ENCODE measurements around the gene RBBP4. TPM values are rescaled to one million over a fixed set of nuclear protein-coding genes. Genes with fewer than 3 reads are reported as not detected.

Gene RBBP4
- total and polyA plus RNA-seq, 2 of the 13 experiments (the other 11 are each of a cell fraction or from before 2014, with no cell fraction given) = 64.4 to 166 TPM

DNA sequence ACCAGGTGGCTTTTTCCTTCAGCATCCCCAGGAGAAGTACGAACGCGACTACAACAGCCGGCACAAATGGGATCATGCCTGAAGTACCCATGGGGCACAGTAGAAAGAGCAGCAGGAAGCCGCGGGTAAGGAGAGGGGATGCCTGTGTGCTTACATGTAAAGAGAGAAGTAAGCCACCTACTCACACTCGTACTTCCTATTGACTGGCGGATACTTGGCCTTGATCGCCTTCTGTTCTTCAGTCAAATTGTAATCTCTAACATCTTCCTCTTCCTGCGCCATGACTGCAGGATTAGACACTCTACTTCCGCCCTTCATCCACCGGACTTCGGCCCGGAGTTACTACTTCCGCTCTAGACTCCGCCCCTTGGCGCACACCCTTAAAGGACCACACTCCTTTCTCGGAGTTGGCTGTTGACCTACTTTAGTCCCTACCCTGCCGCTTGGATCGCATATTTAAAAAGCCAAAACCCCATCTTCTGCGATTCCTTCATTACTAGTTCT lies 708 bp upstream of the RBBP4 start, which contains the start of gene ZBTB8OS (continued):
- TF ChIP-seq ZNF33A (CRISPR knock-in tag; IDR thresholded peaks at IDR 0.05; ENCODE audit: borderline replicate concordance) (no peak), ZNF558 (CRISPR knock-in tag; IDR thresholded peaks at IDR 0.05; ENCODE audit: borderline replicate concordance) (no peak), JUND (CRISPR knock-in tag; IDR thresholded peaks at IDR 0.05) (no peak), ZNF350 (CRISPR knock-in tag; IDR thresholded peaks at IDR 0.05; ENCODE audit: borderline replicate concordance, low read depth) (no peak), ZMYM3 (CRISPR knock-in tag; IDR thresholded peaks at IDR 0.05) (peak; percentile 37; the same call in 1 of the 2 replicates), AGO1 (IDR thresholded peaks at IDR 0.05; ENCODE audit: low read depth, low read length, poor library complexity, severe bottlenecking) (no peak), ATM (IDR thresholded peaks at IDR 0.05; ENCODE audit: borderline replicate concordance) (no peak), JUN (CRISPR knock-in tag; IDR thresholded peaks at IDR 0.05) (no peak), ZNF629 (CRISPR knock-in tag; conservative IDR thresholded peaks at IDR 0.05) (no peak), ZNF3 (CRISPR knock-in tag; IDR thresholded peaks at IDR 0.05) (no peak), CENPT (CRISPR knock-in tag; IDR thresholded peaks at IDR 0.05; ENCODE audit: low read depth) (no peak), DNMT1 (CRISPR knock-in tag; IDR thresholded peaks at IDR 0.05) (no peak), ZSCAN22 (CRISPR knock-in tag; IDR thresholded peaks at IDR 0.05) (no peak), PHF8 (CRISPR knock-in tag; IDR thresholded peaks at IDR 0.05) (peak; percentile 66), TCF7 (IDR thresholded peaks at IDR 0.05; ENCODE audit: low read depth) (no peak)
- TF ChIP-seq, protein P1, sequence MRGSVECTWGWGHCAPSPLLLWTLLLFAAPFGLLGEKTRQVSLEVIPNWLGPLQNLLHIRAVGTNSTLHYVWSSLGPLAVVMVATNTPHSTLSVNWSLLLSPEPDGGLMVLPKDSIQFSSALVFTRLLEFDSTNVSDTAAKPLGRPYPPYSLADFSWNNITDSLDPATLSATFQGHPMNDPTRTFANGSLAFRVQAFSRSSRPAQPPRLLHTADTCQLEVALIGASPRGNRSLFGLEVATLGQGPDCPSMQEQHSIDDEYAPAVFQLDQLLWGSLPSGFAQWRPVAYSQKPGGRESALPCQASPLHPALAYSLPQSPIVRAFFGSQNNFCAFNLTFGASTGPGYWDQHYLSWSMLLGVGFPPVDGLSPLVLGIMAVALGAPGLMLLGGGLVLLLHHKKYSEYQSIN (CRISPR knock-in tag; IDR thresholded peaks at IDR 0.05; ENCODE audit: borderline replicate concordance) = no peak
- TF ChIP-seq, protein P2, sequence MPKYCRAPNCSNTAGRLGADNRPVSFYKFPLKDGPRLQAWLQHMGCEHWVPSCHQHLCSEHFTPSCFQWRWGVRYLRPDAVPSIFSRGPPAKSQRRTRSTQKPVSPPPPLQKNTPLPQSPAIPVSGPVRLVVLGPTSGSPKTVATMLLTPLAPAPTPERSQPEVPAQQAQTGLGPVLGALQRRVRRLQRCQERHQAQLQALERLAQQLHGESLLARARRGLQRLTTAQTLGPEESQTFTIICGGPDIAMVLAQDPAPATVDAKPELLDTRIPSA (CRISPR knock-in tag; IDR thresholded peaks at IDR 0.05; ENCODE audit: borderline replicate concordance) = no peak
- TF ChIP-seq, protein P3, sequence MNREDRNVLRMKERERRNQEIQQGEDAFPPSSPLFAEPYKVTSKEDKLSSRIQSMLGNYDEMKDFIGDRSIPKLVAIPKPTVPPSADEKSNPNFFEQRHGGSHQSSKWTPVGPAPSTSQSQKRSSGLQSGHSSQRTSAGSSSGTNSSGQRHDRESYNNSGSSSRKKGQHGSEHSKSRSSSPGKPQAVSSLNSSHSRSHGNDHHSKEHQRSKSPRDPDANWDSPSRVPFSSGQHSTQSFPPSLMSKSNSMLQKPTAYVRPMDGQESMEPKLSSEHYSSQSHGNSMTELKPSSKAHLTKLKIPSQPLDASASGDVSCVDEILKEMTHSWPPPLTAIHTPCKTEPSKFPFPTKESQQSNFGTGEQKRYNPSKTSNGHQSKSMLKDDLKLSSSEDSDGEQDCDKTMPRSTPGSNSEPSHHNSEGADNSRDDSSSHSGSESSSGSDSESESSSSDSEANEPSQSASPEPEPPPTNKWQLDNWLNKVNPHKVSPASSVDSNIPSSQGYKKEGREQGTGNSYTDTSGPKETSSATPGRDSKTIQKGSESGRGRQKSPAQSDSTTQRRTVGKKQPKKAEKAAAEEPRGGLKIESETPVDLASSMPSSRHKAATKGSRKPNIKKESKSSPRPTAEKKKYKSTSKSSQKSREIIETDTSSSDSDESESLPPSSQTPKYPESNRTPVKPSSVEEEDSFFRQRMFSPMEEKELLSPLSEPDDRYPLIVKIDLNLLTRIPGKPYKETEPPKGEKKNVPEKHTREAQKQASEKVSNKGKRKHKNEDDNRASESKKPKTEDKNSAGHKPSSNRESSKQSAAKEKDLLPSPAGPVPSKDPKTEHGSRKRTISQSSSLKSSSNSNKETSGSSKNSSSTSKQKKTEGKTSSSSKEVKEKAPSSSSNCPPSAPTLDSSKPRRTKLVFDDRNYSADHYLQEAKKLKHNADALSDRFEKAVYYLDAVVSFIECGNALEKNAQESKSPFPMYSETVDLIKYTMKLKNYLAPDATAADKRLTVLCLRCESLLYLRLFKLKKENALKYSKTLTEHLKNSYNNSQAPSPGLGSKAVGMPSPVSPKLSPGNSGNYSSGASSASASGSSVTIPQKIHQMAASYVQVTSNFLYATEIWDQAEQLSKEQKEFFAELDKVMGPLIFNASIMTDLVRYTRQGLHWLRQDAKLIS (CRISPR knock-in tag; IDR thresholded peaks at IDR 0.05) = no peak
- TF ChIP-seq, protein P4, sequence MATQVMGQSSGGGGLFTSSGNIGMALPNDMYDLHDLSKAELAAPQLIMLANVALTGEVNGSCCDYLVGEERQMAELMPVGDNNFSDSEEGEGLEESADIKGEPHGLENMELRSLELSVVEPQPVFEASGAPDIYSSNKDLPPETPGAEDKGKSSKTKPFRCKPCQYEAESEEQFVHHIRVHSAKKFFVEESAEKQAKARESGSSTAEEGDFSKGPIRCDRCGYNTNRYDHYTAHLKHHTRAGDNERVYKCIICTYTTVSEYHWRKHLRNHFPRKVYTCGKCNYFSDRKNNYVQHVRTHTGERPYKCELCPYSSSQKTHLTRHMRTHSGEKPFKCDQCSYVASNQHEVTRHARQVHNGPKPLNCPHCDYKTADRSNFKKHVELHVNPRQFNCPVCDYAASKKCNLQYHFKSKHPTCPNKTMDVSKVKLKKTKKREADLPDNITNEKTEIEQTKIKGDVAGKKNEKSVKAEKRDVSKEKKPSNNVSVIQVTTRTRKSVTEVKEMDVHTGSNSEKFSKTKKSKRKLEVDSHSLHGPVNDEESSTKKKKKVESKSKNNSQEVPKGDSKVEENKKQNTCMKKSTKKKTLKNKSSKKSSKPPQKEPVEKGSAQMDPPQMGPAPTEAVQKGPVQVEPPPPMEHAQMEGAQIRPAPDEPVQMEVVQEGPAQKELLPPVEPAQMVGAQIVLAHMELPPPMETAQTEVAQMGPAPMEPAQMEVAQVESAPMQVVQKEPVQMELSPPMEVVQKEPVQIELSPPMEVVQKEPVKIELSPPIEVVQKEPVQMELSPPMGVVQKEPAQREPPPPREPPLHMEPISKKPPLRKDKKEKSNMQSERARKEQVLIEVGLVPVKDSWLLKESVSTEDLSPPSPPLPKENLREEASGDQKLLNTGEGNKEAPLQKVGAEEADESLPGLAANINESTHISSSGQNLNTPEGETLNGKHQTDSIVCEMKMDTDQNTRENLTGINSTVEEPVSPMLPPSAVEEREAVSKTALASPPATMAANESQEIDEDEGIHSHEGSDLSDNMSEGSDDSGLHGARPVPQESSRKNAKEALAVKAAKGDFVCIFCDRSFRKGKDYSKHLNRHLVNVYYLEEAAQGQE (IDR thresholded peaks at IDR 0.05; ENCODE audit: borderline replicate concordance in 1 of 2, low read depth in 1 of 2, low read length in 2 of 2) = no peak
- TF ChIP-seq, protein P5, sequence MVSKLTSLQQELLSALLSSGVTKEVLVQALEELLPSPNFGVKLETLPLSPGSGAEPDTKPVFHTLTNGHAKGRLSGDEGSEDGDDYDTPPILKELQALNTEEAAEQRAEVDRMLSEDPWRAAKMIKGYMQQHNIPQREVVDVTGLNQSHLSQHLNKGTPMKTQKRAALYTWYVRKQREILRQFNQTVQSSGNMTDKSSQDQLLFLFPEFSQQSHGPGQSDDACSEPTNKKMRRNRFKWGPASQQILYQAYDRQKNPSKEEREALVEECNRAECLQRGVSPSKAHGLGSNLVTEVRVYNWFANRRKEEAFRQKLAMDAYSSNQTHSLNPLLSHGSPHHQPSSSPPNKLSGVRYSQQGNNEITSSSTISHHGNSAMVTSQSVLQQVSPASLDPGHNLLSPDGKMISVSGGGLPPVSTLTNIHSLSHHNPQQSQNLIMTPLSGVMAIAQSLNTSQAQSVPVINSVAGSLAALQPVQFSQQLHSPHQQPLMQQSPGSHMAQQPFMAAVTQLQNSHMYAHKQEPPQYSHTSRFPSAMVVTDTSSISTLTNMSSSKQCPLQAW (CRISPR knock-in tag; IDR thresholded peaks at IDR 0.05) = no peak
